ENCODE data around the gene C19orf38.
"Not testable (repeated sequence)": the region's sequence is repeated elsewhere in the genome, so short reads cannot be mapped to it uniquely, and the experiment has no call there.

The C19orf38 gene

GRCh38 chr19:10852098-10852800 is 4.0 kb downstream of the C19orf38 start:
- DNase-seq (ENCODE audit: low spot score), result no peak

- no peak for DNase-seq (ENCODE audit: low spot score)
Observed at GRCh38 chr19:10852941-10853340, 4.7 kb downstream of the C19orf38 start.

- DNase-seq (ENCODE audit: low spot score), result no peak
Observed at GRCh38 chr19:10854350-10855089, 6.3 kb downstream of the C19orf38 start.

GRCh38 chr19:10855879-10856522 is 7.8 kb downstream of the C19orf38 start:
- peak; percentile 71 for DNase-seq (ENCODE audit: low spot score)

GRCh38 chr19:10856899-10857298 is 8.7 kb downstream of the C19orf38 start:
- not testable (repeated sequence) for DNase-seq (ENCODE audit: low spot score)

- DNase-seq (ENCODE audit: low spot score), result peak; percentile 73
Observed at GRCh38 chr19:10858204-10858828, 10.1 kb downstream of the C19orf38 start.

- no peak for DNase-seq (ENCODE audit: low spot score)
Observed at GRCh38 chr19:10861103-10861651, 13.0 kb downstream of the C19orf38 start.

- no peak for DNase-seq (ENCODE audit: low spot score)
Observed at GRCh38 chr19:10862561-10863106, 14.4 kb downstream of the C19orf38 start.

GRCh38 chr19:10863107-10863717 is 15.0 kb downstream of the C19orf38 start:
- DNase-seq (ENCODE audit: low spot score), result no peak

GRCh38 chr19:10864538-10864899 is 16.3 kb downstream of the C19orf38 start:
- peak; percentile 86 for DNase-seq (ENCODE audit: low spot score)

- no peak for DNase-seq (ENCODE audit: low spot score)
Observed at GRCh38 chr19:10866495-10866894, 18.3 kb downstream of the C19orf38 start.

GRCh38 chr19:10868872-10869547 is 20.8 kb downstream of the C19orf38 start:
- DNase-seq (ENCODE audit: low spot score), result no peak

GRCh38 chr19:10869872-10870311 is 21.7 kb downstream of the C19orf38 start:
- not testable (repeated sequence) for DNase-seq (ENCODE audit: low spot score)

- DNase-seq (ENCODE audit: low spot score), result no peak
Observed at GRCh38 chr19:10870501-10870954, 22.3 kb downstream of the C19orf38 start.

- DNase-seq (ENCODE audit: low spot score), result peak; percentile 99
Observed at GRCh38 chr19:10870955-10871603, 22.9 kb downstream of the C19orf38 start, which contains the start of gene CARM1. Gene CARM1, plus strand, starts transcription at chr19:10871553. Its CDS starts 150 bp downstream, at chr19:10871703.

GRCh38 chr19:10871711-10872545 is 23.7 kb downstream of the C19orf38 start:
- DNase-seq (ENCODE audit: low spot score), result peak; percentile 84

- DNase-seq (ENCODE audit: low spot score), result no peak
Observed at GRCh38 chr19:10872546-10873107, 24.4 kb downstream of the C19orf38 start.

- DNase-seq (ENCODE audit: low spot score), result no peak
Observed at GRCh38 chr19:10874024-10874423, 25.8 kb downstream of the C19orf38 start.

Measured in D341Med (cell line).